MM.1S (cell line): ENCODE data around the gene ACHE.
"Not testable (repeated sequence)": the region's sequence is repeated elsewhere in the genome, so short reads cannot be mapped to it uniquely, and the experiment has no call there.

Source experiments
- DNase-seq: peaks from one replicate; pipeline ENCODE4 v3.0.0-alpha.2; 2015
- H2AFZ ChIP-seq: fragments of 300-600 bp; sonication (generic); 2 replicates; pipeline ENCODE4 v1.6.0; 2016; ENCODE audit warnings: antibody characterized with exemption, low read length
- H3F3A ChIP-seq: fragments of 300-600 bp; sonication (generic); 2 replicates; pipeline ENCODE4 v1.6.1; 2016; ENCODE audit warnings: mild to moderate bottlenecking, antibody characterized with exemption, low read length, moderate library complexity, mixed read lengths; ENCODE audit not compliant: insufficient read depth
- H3K27ac ChIP-seq: fragments of 300-600 bp; sonication (generic); 2 replicates; pipeline ENCODE4 v1.5.1; 2016; ENCODE audit warnings: mild to moderate bottlenecking, low read length
- H3K27me3 ChIP-seq: fragments of 300-600 bp; sonication (generic); replicated peaks from 2 replicates; pipeline ENCODE4 v1.6.0; 2016; ENCODE audit warnings: low read length; ENCODE audit not compliant: insufficient read depth
- H3K36me3 ChIP-seq: fragments of 300-600 bp; sonication (generic); replicated peaks from 2 replicates; pipeline ENCODE4 v1.6.1; 2016; ENCODE audit warnings: mild to moderate bottlenecking, low read length, mixed read lengths; ENCODE audit not compliant: insufficient read depth
- H3K4me1 ChIP-seq: fragments of 300-600 bp; sonication (generic); 2 replicates; pipeline ENCODE4 v1.6.1; 2016; ENCODE audit warnings: low read length, mixed read lengths
- H3K4me2 ChIP-seq: fragments of 300-600 bp; sonication (generic); 2 replicates; pipeline ENCODE4 v1.6.0; 2016; ENCODE audit warnings: low read depth, low read length
- H3K4me3 ChIP-seq: fragments of 300-600 bp; sonication (generic); 2 replicates; pipeline ENCODE4 v1.5.1; 2016; ENCODE audit warnings: low read length, mixed read lengths
- H3K79me2 ChIP-seq: fragments of 300-600 bp; sonication (generic); 2 replicates; pipeline ENCODE4 v1.6.1; 2016; ENCODE audit warnings: mixed run types, low read length, mixed read lengths
- H3K9ac ChIP-seq: fragments of 300-600 bp; sonication (generic); 2 replicates; pipeline ENCODE4 v1.6.1; 2016; ENCODE audit warnings: low read length, mixed read lengths
- H3K9me2 ChIP-seq: fragments of 300-600 bp; sonication (generic); replicated peaks from 2 replicates; pipeline ENCODE4 v1.6.1; 2016; ENCODE audit warnings: mild to moderate bottlenecking, low read length, mixed read lengths; ENCODE audit not compliant: insufficient read depth
- H3K9me3 ChIP-seq: fragments of 300-600 bp; sonication (generic); replicated peaks from 2 replicates; pipeline ENCODE4 v1.6.1; 2016; ENCODE audit warnings: mild to moderate bottlenecking, low read length, mixed read lengths; ENCODE audit not compliant: insufficient read depth
- H4K20me1 ChIP-seq: fragments of 300-600 bp; sonication (generic); 2 replicates; pipeline ENCODE4 v1.6.1; 2016; ENCODE audit warnings: mild to moderate bottlenecking, low read length, moderate library complexity, mixed read lengths; ENCODE audit not compliant: insufficient read depth
- CTCF ChIP-seq: fragments of 300-600 bp; sonication (generic); IDR thresholded peaks from 2 replicates; pipeline ENCODE4 v1.5.1; 2016; ENCODE audit warnings: antibody characterized with exemption, low read length, mixed read lengths
- EZH2 ChIP-seq: fragments of 300-600 bp; sonication (generic); optimal IDR thresholded peaks from 2 replicates; pipeline ENCODE3; 2017; ENCODE audit warnings: low read depth, mild to moderate bottlenecking, antibody characterized with exemption, low read length, mixed read lengths
- EZH2phosphoT487 ChIP-seq: fragments of 300-600 bp; sonication (generic); IDR thresholded peaks from 2 replicates; pipeline ENCODE4 v1.6.1; 2018; ENCODE audit warnings: antibody characterized with exemption, low read length

Gene ACHE

DNA sequence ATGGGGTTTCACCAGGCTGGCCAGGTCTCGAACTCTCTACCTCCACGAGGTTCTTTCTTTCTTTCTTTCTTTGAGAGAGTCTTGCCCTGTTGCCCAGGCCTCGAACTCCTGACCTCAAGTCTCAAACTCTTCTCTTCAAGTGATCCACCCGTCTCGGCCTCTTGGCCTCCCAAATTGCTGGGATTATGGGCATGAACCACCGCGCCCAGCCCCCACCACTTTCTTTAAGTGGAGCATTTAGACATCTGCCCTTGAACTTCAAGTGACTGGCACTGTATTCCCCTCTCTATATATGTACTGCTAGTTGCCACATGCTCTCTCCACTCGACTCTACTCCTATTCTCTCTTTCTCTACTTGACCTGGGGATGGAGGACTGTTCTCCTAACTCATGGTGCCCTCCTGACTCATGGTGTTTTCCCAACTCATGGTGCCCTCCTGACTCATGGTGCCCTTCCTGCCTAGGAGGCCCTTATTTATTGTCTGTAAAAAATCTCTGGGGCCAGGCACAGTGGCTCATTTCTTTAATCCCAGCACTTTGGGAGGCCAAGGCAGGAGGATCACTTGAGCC, 19.3 kb upstream of the ACHE start:
- TF ChIP-seq EZH2phosphoT487 (no peak), CTCF (no peak), EZH2 (no peak)
- Histone ChIP-seq H3K9me2 (no peaks in the 10 kb centered on the region), H3F3A (no peaks in the 10 kb centered on the region), H3K4me3 (no peak overlapping the region), H3K27ac (no peak overlapping the region), H3K27me3 (peaks cover 34% of the 10 kb centered on the region), H4K20me1 (no peaks in the 10 kb centered on the region), H3K9me3 (no peaks in the 10 kb centered on the region), H3K4me2 (no peak overlapping the region), H3K79me2 (no peaks in the 10 kb centered on the region), H3K4me1 (no peaks in the 10 kb centered on the region), H2AFZ (no peak overlapping the region), H3K9ac (no peak overlapping the region), H3K36me3 (no peaks in the 10 kb centered on the region)
- no peak for DNase-seq

DNA sequence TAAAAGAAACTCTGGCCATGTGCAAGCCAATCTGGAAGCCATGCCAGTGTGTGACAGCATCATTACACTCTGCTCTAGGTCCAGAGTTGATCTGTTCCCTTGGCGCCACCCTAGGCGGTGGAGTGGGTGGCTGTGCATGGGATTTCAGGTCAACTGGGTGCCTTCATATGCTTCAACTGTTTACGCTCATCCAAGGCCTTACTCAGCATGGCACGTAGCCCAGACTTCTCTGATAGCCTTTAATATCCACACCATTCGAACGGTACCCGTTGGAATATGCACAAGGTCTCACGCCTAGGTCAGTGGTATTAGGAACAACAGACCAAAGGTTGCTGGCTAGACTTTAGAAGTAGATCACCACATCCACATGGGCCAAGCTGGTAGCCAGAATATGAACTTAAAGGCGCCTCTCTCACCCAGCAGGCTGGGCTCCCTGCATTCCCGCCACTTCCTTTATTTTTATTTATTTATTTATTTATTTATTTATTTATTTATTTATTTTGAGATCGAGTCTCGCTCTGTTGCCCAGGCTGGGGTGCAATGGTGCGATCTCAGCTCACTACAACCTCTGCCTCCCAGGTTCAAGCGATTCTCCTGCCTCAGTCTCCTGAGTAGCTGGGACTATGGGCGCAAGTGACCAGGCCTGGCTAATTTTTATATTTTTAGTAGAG, 18.7 kb upstream of the ACHE start:
- DNase-seq: no peak
- Histone ChIP-seq H4K20me1 (no peaks in the 10 kb centered on the region), H3K4me3 (no peak overlapping the region), H3K9ac (no peak overlapping the region), H3K36me3 (no peaks in the 10 kb centered on the region), H2AFZ (no peak overlapping the region), H3K27me3 (peaks cover 33% of the 10 kb centered on the region), H3K79me2 (no peaks in the 10 kb centered on the region), H3K4me2 (no peak overlapping the region), H3K9me2 (no peaks in the 10 kb centered on the region), H3K9me3 (no peaks in the 10 kb centered on the region), H3K4me1 (no peaks in the 10 kb centered on the region), H3K27ac (no peak overlapping the region), H3F3A (no peaks in the 10 kb centered on the region)
- TF ChIP-seq EZH2: no peak
- TF ChIP-seq EZH2phosphoT487: no peak
- no peak for TF ChIP-seq CTCF

DNA sequence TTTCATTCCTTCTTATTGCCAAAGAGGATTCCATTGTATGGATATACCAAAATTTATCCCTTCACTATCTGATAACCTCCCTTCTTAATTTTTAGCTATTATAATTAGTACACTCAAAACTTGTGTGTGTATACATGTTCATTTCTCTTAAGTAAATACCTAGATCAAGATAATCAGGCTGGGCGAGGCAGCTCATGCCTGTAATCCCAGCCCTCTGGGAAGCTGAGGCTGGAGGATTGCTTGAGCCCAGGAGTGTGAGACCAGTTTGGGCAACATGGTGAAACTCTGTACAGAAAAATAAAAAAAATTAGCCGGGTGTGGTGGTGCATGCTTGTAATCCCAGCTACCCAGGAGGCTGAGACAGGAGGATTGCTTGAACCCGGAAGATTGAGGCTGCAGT, 15.8 kb upstream of the ACHE start:
- Histone ChIP-seq H3K4me3 (no peak overlapping the region), H3K27me3 (peaks cover 27% of the 10 kb centered on the region), H3F3A (no peaks in the 10 kb centered on the region), H2AFZ (no peak overlapping the region), H3K27ac (no peak overlapping the region), H3K9ac (no peak overlapping the region), H4K20me1 (no peaks in the 10 kb centered on the region), H3K79me2 (no peaks in the 10 kb centered on the region), H3K9me3 (no peaks in the 10 kb centered on the region), H3K4me2 (no peak overlapping the region), H3K9me2 (no peaks in the 10 kb centered on the region), H3K36me3 (no peaks in the 10 kb centered on the region), H3K4me1 (no peaks in the 10 kb centered on the region)
- TF ChIP-seq EZH2: no peak
- TF ChIP-seq CTCF: no peak
- TF ChIP-seq EZH2phosphoT487: no peak
- DNase-seq: no peak

- H3K36me3 ChIP-seq, H4K20me1 ChIP-seq, H3K27ac ChIP-seq, H3K4me1 ChIP-seq, DNase-seq, H3K9me2 ChIP-seq, H2AFZ ChIP-seq, H3K4me3 ChIP-seq, H3K9ac ChIP-seq, H3K79me2 ChIP-seq, H3K4me2 ChIP-seq, H3K9me3 ChIP-seq, H3F3A ChIP-seq: not testable (repeated sequence)
- peaks cover 27% of the 10 kb centered on the region for H3K27me3 ChIP-seq
Measured at GRCh38 chr7:100910443-100910842, 14.8 kb upstream of the ACHE start.
